NCI-H1092 treated with DMSO at 0.1 percent for 48 hours (cell line): Measurements from ENCODE around the gene ZNF557.
"Not testable (repeated sequence)": the region's sequence is repeated elsewhere in the genome, so short reads cannot be mapped to it uniquely, and the experiment has no call there.

Experiments
- DNase-seq: peaks from one replicate; lab custom pipeline; 2025; lab: John Stamatoyannopoulos, UW

ZNF557 gene

GRCh38 chr19:7069042-7069903 lies at the start of gene ZNF557:
Gene ZNF557, plus strand, starts transcription at chr19:7069703. Its CDS starts 5,372 bp downstream, at chr19:7075075.
- peak; percentile 95 for DNase-seq

GRCh38 chr19:7021331-7021730 lies 48.2 kb upstream of the ZNF557 start, which contains the start of gene MBD3L2B:
Gene MBD3L2B, minus strand, starts transcription at chr19:7021431. Its CDS starts 34 bp downstream, at chr19:7021397.
- DNase-seq, result not testable (repeated sequence)

GRCh38 chr19:7028790-7029189 lies 40.7 kb upstream of the ZNF557 start:
- DNase-seq, result not testable (repeated sequence)

GRCh38 chr19:7030278-7030677 lies 39.2 kb upstream of the ZNF557 start, which contains the start of gene MBD3L5:
Gene MBD3L5, plus strand, starts transcription at chr19:7030578. Its CDS starts 34 bp downstream, at chr19:7030612.
- DNase-seq, result not testable (repeated sequence)

- DNase-seq, result not testable (repeated sequence)
Observed at GRCh38 chr19:7040079-7040478, 29.4 kb upstream of the ZNF557 start, which contains the start of gene MBD3L4. Gene MBD3L4, minus strand, starts transcription at chr19:7040179. Its CDS starts 35 bp downstream, at chr19:7040144.

GRCh38 chr19:7041563-7041962 lies 27.9 kb upstream of the ZNF557 start:
- not testable (repeated sequence) for DNase-seq

GRCh38 chr19:7049021-7049420 lies 20.5 kb upstream of the ZNF557 start, which contains the start of gene MBD3L2:
Gene MBD3L2, plus strand, starts transcription at chr19:7049321. Its CDS starts 53 bp downstream, at chr19:7049374.
- DNase-seq, result not testable (repeated sequence)

GRCh38 chr19:7051421-7051820 lies 18.1 kb upstream of the ZNF557 start:
- not testable (repeated sequence) for DNase-seq

GRCh38 chr19:7052896-7053295 lies 16.6 kb upstream of the ZNF557 start:
- DNase-seq, result not testable (repeated sequence)

- DNase-seq, result not testable (repeated sequence)
Observed at GRCh38 chr19:7054635-7055368, 14.7 kb upstream of the ZNF557 start.

- not testable (repeated sequence) for DNase-seq
Observed at GRCh38 chr19:7055679-7056078, 13.8 kb upstream of the ZNF557 start.

GRCh38 chr19:7056371-7056770 lies 13.1 kb upstream of the ZNF557 start:
- DNase-seq, result not testable (repeated sequence)

- DNase-seq, result not testable (repeated sequence)
Observed at GRCh38 chr19:7058576-7058975, 10.9 kb upstream of the ZNF557 start, which contains the start of gene MBD3L3. Gene MBD3L3, minus strand, starts transcription at chr19:7058676. Its CDS starts 71 bp downstream, at chr19:7058605.

GRCh38 chr19:7059977-7060376 lies 9.5 kb upstream of the ZNF557 start:
- DNase-seq, result not testable (repeated sequence)

- no peak for DNase-seq
Observed at GRCh38 chr19:7063339-7063738, 6.2 kb upstream of the ZNF557 start.

- DNase-seq, result no peak
Observed at GRCh38 chr19:7063764-7064418, 5.6 kb upstream of the ZNF557 start.

GRCh38 chr19:7067122-7067521 lies 2.4 kb upstream of the ZNF557 start:
- DNase-seq, result peak; percentile 50

- DNase-seq, result no peak
Observed at GRCh38 chr19:7067716-7068115, 1.8 kb upstream of the ZNF557 start.

GRCh38 chr19:7068599-7068998 lies 904 bp upstream of the ZNF557 start:
- no peak for DNase-seq

GRCh38 chr19:7069904-7070226 lies 362 bp downstream of the ZNF557 start:
- no peak for DNase-seq

- no peak for DNase-seq
Observed at GRCh38 chr19:7072541-7072940, 3.0 kb downstream of the ZNF557 start.
